Measurements from ENCODE around the gene SFI1.

GRCh38 chr22:31610611-31611010, 114.3 kb downstream of the SFI1 start:
- TF ChIP-seq CTCF (IDR thresholded peaks at IDR 0.05 in 8 of 11, conservative IDR thresholded peaks at IDR 0.05 in 3 of 11) (no peak), POLR2A (IDR thresholded peaks at IDR 0.05) (no peak), POLR2AphosphoS5 (IDR thresholded peaks at IDR 0.05) (no peak)
